Neutrophil (primary cell): Measurements from ENCODE around the gene PEAK1.

Experiments used
- H3K27ac ChIP-seq: fragments of 200-600 bp; sonication (generic); 2 replicates; pipeline ENCODE4 v1.5.1; 2016; ENCODE audit warnings: mild to moderate bottlenecking, moderate library complexity
- H3K27me3 ChIP-seq: fragments of 200-600 bp; sonication (generic); 2 replicates; pipeline ENCODE4 v1.6.0; 2016; ENCODE audit warnings: mild to moderate bottlenecking
- H3K36me3 ChIP-seq: fragments of 200-600 bp; sonication (generic); 2 replicates; pipeline ENCODE4 v1.5.1; 2017
- H3K4me1 ChIP-seq, 2 experiments: fragments of 200-600 bp in 1 of 2; sonication (generic) in 1 of 2; 1 replicate in 1 of 2; 2 replicates in 1 of 2; pipeline versions ENCODE4 v1.5.1 to v1.6.1; 2013 to 2016; ENCODE audit warnings: low read depth in 1 of 2, low read length in 1 of 2, mild to moderate bottlenecking in 1 of 2, moderate library complexity in 1 of 2; ENCODE audit not compliant: control insufficient read depth in 1 of 2, insufficient read depth in 1 of 2
- H3K4me3 ChIP-seq, 2 experiments: fragments of 200-600 bp in 1 of 2; sonication (generic) in 1 of 2; 1 replicate in 1 of 2; 2 replicates in 1 of 2; pipeline ENCODE4 v1.5.1; 2013 to 2016; ENCODE audit warnings: low read depth in 1 of 2, low read length in 1 of 2, mild to moderate bottlenecking in 1 of 2, moderate library complexity in 1 of 2
- H3K9me3 ChIP-seq: fragments of 200-600 bp; sonication (generic); 2 replicates; pipeline ENCODE4 v1.5.1; 2016
- TF ChIP-seq, protein P1 (sequence below): fragments of 200-600 bp; sonication (generic); IDR thresholded peaks from 2 replicates; pipeline ENCODE4 v1.5.1; 2016; ENCODE audit warnings: antibody characterized with exemption

Gene PEAK1

DNA sequence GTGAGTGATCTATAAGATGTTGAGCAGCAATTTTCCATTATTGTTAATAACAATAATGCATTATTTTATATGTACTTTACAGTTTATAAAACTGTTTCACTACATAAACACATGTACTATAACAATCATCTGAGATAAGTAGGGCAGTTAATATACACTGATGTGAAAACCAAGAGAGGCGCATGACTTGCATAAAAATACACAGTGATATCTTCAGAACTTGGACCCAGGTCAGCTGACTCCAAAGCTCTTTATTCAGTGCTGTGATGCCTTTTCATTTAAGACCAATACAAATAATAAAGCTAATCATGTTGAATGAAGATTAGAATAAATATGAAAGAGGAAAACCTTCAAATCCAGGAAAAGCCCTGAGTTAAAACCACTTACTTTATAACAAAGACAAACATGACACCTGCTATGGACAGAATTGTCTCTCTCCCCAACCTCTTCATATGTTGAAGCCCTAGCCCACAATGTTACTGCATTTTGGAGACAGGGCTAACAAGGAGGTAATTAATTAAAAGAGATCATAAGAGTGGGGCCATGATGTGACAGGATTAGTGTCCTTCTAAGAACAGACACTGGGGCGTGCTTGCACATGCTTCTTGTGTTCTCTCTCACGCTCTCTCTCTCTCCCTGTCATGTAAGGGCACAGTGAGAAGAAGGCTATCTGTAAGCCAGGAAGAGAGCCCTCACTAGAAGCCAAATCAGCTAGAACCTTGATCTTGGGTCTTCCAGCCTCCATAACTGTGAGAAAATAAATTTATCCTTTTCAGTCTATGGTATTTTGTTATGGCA is 293.2 kb downstream of the PEAK1 start:
- TF ChIP-seq, protein P1, sequence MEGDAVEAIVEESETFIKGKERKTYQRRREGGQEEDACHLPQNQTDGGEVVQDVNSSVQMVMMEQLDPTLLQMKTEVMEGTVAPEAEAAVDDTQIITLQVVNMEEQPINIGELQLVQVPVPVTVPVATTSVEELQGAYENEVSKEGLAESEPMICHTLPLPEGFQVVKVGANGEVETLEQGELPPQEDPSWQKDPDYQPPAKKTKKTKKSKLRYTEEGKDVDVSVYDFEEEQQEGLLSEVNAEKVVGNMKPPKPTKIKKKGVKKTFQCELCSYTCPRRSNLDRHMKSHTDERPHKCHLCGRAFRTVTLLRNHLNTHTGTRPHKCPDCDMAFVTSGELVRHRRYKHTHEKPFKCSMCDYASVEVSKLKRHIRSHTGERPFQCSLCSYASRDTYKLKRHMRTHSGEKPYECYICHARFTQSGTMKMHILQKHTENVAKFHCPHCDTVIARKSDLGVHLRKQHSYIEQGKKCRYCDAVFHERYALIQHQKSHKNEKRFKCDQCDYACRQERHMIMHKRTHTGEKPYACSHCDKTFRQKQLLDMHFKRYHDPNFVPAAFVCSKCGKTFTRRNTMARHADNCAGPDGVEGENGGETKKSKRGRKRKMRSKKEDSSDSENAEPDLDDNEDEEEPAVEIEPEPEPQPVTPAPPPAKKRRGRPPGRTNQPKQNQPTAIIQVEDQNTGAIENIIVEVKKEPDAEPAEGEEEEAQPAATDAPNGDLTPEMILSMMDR = no peak
- no peaks in the 10 kb centered on the region for H3K27me3 ChIP-seq
- H3K4me3 ChIP-seq = no peak overlapping the region
- no peak overlapping the region for H3K27ac ChIP-seq
- no peaks in the 10 kb centered on the region for H3K4me1 ChIP-seq
- no peaks in the 10 kb centered on the region for H3K9me3 ChIP-seq
- H3K36me3 ChIP-seq = peaks cover 19% of the 10 kb centered on the region

DNA sequence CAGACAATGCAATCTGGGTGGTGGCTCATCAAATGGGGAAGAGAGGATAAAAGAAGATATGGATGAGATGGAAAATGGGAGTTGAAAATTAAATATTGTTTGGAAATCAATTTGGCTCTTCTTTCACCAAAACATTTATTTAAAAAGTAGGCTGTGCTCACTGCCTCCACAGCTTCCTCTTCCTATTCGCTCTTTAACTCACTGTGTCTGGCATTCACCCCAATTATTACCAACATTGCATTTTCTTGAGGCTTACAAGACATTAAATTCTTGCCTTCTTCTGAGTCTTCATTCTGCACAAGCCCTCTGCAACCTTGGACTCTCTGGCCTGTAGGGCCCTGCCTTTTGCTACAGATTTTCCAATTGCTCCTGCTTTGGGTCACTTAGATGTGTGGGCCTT is 296.1 kb downstream of the PEAK1 start:
- TF ChIP-seq, protein P1 = no peak
- no peaks in the 10 kb centered on the region for H3K4me1 ChIP-seq
- H3K27me3 ChIP-seq = no peaks in the 10 kb centered on the region
- H3K9me3 ChIP-seq = no peaks in the 10 kb centered on the region
- peaks cover 6% of the 10 kb centered on the region for H3K36me3 ChIP-seq
- H3K4me3 ChIP-seq = no peak overlapping the region
- H3K27ac ChIP-seq = no peak overlapping the region

DNA sequence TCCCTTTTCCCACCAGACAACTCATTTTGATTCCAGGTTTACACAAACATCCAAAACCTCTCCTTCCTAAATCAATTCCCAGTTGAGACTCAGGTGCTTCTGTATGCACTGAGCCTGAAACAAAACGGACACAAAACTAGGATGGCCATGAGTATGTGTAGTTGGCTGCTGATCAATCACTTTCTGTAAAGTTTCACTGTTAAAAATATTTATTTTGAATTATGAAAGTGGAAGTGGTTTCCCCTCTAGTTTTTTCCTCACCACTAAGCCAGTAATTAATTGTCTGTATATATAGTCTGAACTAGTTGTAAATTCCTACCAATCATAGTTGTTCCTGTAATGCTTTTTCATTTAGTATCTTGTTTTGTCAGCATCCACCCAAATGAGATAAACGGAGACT is 297.3 kb downstream of the PEAK1 start:
- H3K4me1 ChIP-seq = no peaks in the 10 kb centered on the region
- H3K9me3 ChIP-seq = no peaks in the 10 kb centered on the region
- H3K27ac ChIP-seq = no peak overlapping the region
- TF ChIP-seq, protein P1 = no peak
- H3K4me3 ChIP-seq = no peak overlapping the region
- peaks cover 6% of the 10 kb centered on the region for H3K36me3 ChIP-seq
- no peaks in the 10 kb centered on the region for H3K27me3 ChIP-seq

DNA sequence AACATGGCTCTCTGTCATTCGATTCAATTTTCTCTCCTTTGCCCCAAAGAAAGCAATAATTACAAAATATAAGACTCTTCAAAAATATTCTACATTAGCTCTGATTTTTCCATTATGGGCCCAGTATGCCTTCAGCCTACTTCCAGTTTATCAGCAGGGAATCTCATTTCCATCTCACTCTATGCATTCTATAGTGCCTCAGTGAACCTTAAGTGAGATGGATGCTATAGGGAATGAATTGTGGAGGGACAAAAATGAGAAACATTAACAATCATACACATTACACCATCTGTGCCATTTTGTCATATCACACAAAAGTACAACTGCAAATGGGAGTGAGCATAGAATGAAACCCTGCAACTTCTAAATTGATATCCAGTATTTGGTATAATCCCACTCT is 298.3 kb downstream of the PEAK1 start:
- Histone ChIP-seq H3K4me1 (no peaks in the 10 kb centered on the region), H3K27ac (no peak overlapping the region), H3K4me3 (no peak overlapping the region), H3K9me3 (no peaks in the 10 kb centered on the region), H3K36me3 (peaks cover 6% of the 10 kb centered on the region), H3K27me3 (no peaks in the 10 kb centered on the region)
- TF ChIP-seq, protein P1 = no peak

DNA sequence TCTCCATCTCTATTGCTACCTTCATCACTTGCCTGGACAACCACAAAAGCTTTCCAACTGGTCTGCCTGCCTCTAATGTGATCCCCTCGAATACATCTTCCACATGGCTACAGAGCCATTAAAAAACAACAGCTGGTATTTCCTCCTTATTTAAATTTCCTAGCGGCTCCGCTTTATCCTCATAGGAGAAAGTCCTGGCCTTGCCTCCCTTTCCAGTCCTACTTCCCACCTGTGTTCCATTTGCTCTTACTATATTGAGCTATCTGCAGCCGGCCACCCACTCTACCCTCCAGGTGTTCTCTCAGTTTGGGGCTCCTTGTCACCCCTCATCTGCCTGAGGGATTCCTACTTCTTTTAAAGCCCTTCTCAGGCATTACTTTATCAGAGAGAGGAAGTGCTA is 299.3 kb downstream of the PEAK1 start:
- Histone ChIP-seq H3K9me3 (no peaks in the 10 kb centered on the region), H3K36me3 (peaks cover 6% of the 10 kb centered on the region), H3K4me1 (no peaks in the 10 kb centered on the region), H3K27me3 (no peaks in the 10 kb centered on the region), H3K4me3 (no peak overlapping the region), H3K27ac (no peak overlapping the region)
- TF ChIP-seq, protein P1 = no peak
